Right lobe of liver (tissue), 6 donors: Measurements from ENCODE around the gene MED22. TPM values are rescaled to one million over a fixed set of nuclear protein-coding genes. Genes with fewer than 3 reads are reported as not detected.
A peak's percentile ranks its signal among the peaks of the same experiment; 100 is the strongest.

Source experiments
- ATAC-seq, 4 donors: fragments of 200-7000 bp; cut with Tn5 transposase; one replicate each; pipeline ENCODE4 v1.9.1; 2020; ENCODE audit warnings: mild to moderate bottlenecking in 4 of 4, moderate library complexity in 4 of 4
- DNase-seq, 3 donors: peaks; one replicate each; pipeline ENCODE4 v3.0.0-alpha.2; 2020
- H3K27ac ChIP-seq, 3 donors: fragments of 200-600 bp; one replicate each; pipeline ENCODE4 v1.8.0; 2022
- H3K27me3 ChIP-seq, 2 donors: fragments of 200-600 bp; one replicate each; pipeline ENCODE4 v1.8.0; 2022
- H3K36me3 ChIP-seq, 4 donors: fragments of 200-600 bp; sonication (generic) in 1 of 4; one replicate each; pipeline versions ENCODE4 v1.5.1 to v1.8.0; 2017 to 2022; ENCODE audit warnings: control low read depth in 1 of 4
- H3K4me1 ChIP-seq, 4 donors: fragments of 200-600 bp; sonication (generic) in 1 of 4; one replicate each; pipeline versions ENCODE4 v1.5.1 to v1.8.0; 2017 to 2022; ENCODE audit warnings: control low read depth in 1 of 4
- H3K4me3 ChIP-seq, 3 donors: fragments of 200-600 bp; one replicate each; pipeline ENCODE4 v1.8.0; 2022
- H3K9me3 ChIP-seq, 4 donors: fragments of 200-600 bp; sonication (generic) in 1 of 4; one replicate each; pipeline versions ENCODE4 v1.5.1 to v1.8.0; 2017 to 2022; ENCODE audit warnings: control low read depth in 1 of 4
- CTCF ChIP-seq, 4 donors: fragments of 200-600 bp in 3 of 4; fragments of 450-650 bp in 1 of 4; IDR thresholded peaks; one replicate each; pipeline versions ENCODE4 v1.5.1 to v1.8.0; 2016 to 2022; ENCODE audit warnings: antibody characterized with exemption in 4 of 4, mild to moderate bottlenecking in 2 of 4
- POLR2A ChIP-seq: fragments of 450-650 bp; IDR thresholded peaks from one replicate; pipeline ENCODE4 v1.6.1; 2017; ENCODE audit warnings: antibody characterized with exemption, mild to moderate bottlenecking
- WGBS: methylation state at CpG from one replicate; pipeline ENCODE4 v1.1.6; 2018; ENCODE audit warnings: low coverage, low lambda C conversion rate; ENCODE audit not compliant: insufficient coverage; ENCODE audit errors: missing lambda C conversion rate; 5-methylcytosine and 5-hydroxymethylcytosine counted together
- intact Hi-C, 2 donors: fragments of 100-400 bp; cut with DNase I; formaldehyde crosslinking; loops; one replicate each; pipeline versions ENCODE4 v1.11.2 to v1.14.1; 2022
- total RNA-seq, 6 experiments: library from RNA; depleted of rRNA in 2 of 6; stranded (reverse); fragments of >200 nt in 2 of 6; fragmentation: NEBNext Ultra II Directional in 3 of 6; extraction: Animal tissue kit (Norgen Biotek cat#: 25700) in 3 of 6; gene quantifications; one replicate each; pipeline versions ENCODE4 v1.1.0 to v1.2.4, GENCODE V29; 2016 to 2023
- donor health status: DM: no; HTN: yes; CAD: no.
- donor health status: DM: no; HTN: no; CAD: no.
- donor health status: DM: no; HTN: no; CAD: no.
- donor health status: DM: no; HTN: yes; CAD: no.
- donor health status: DM: no; HTN: yes; CAD: no.

MED22 gene
- total RNA-seq, 6 experiments from 2014 or later: 5.9 to 14.5 (median 8.1) TPM

- H3K27ac ChIP-seq: peak overlapping the region in 2 of 3 donors; percentile 20 to 65
- H3K9me3 ChIP-seq: no peaks in the 10 kb centered on the region
- no peak for DNase-seq
- H3K4me3 ChIP-seq: peak overlapping the region in 1 of 3 donors; percentile 8
- peak in 2 of 4 donors; percentile 46 to 60 for ATAC-seq
- TF ChIP-seq CTCF (IDR thresholded peaks at IDR 0.05) (no peak), POLR2A (no peak)
- peaks cover 0 to 48% (median 33%) of the 10 kb centered on the region in 4 donors for H3K36me3 ChIP-seq
- intact Hi-C loops: no loop called here
- peaks cover 0 to 56% (median 31%) of the 10 kb centered on the region in 4 donors for H3K4me1 ChIP-seq
- 24% methylated on average over 13 of the region's 18 CpGs for WGBS
- no peaks in the 10 kb centered on the region for H3K27me3 ChIP-seq
Observed at GRCh38 chr9:133368249-133368881, 20.4 kb upstream of the MED22 start.

DNA sequence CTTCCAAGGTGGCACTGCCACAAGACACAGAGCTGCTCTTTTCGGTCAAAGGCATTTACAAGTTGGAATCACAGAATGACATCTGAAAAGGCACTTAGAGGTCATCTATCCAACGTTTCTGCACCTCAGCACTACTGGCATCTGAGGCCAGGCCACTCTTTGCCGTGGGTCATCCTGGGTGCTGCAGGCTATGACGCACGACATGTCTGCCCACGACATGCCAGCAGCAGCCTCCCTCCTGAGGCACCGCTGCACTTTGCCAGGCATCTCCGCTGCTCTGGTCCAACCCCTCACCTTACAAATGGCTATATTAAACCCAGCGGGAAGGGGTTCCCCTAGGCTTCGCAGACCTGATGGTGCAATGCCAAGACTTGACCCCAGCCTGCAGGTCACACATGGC is 19.8 kb upstream of the MED22 start:
- Histone ChIP-seq H3K4me3 (no peak overlapping the region), H3K9me3 (no peaks in the 10 kb centered on the region), H3K27me3 (no peaks in the 10 kb centered on the region), H3K36me3 (peaks cover 0 to 53% (median 36%) of the 10 kb centered on the region in 4 donors), H3K27ac (peak overlapping the region in 1 of 3 donors; percentile 65), H3K4me1 (peaks cover 0 to 51% (median 29%) of the 10 kb centered on the region in 4 donors)
- ATAC-seq (no peak), DNase-seq (no peak)
- WGBS: 0% methylated on average over 1 of the region's 10 CpGs
- intact Hi-C loops: no loop called here
- TF ChIP-seq CTCF (IDR thresholded peaks at IDR 0.05) (no peak), POLR2A (no peak)

DNA sequence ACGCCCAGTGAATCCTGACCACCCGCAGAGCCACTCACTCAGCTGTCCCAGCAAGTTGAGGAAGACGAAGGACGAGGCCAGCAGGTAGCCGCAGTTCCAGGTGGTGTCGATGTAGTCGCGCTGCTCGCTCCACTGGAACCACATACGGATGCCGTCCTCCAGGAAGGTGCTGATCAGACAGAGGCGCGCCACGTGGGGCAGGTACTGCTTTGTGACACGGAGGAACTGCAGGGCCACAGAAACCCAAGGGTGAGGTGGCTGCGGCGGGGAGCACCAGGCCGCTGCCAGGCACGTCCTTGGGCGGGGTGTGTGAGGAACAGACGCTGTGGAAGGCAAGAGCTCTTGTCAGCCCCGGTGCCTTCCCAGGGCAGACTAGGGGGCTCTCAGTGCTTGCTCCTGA is 19.3 kb upstream of the MED22 start:
- H3K4me1 ChIP-seq: peaks cover 0 to 45% (median 26%) of the 10 kb centered on the region in 4 donors
- no peaks in the 10 kb centered on the region for H3K27me3 ChIP-seq
- 80% methylated on average over 1 of the region's 22 CpGs for WGBS
- peaks cover 0 to 59% (median 40%) of the 10 kb centered on the region in 4 donors for H3K36me3 ChIP-seq
- intact Hi-C loops: no loop called here
- no peak overlapping the region for H3K27ac ChIP-seq
- TF ChIP-seq POLR2A (no peak), CTCF (IDR thresholded peaks at IDR 0.05) (no peak)
- H3K9me3 ChIP-seq: no peaks in the 10 kb centered on the region
- ATAC-seq: no peak
- no peak overlapping the region for H3K4me3 ChIP-seq
- DNase-seq: no peak

- Histone ChIP-seq H3K4me1 (peaks cover 0 to 37% (median 20%) of the 10 kb centered on the region in 4 donors), H3K36me3 (peaks cover 0 to 66% (median 44%) of the 10 kb centered on the region in 4 donors), H3K27me3 (no peaks in the 10 kb centered on the region)
Observed at GRCh38 chr9:133366435-133366834, 18.5 kb upstream of the MED22 start.

More at GRCh38 chr9:133366435-133366834, 18.5 kb upstream of the MED22 start:
- Histone ChIP-seq H3K27ac (no peak overlapping the region), H3K4me3 (no peak overlapping the region), H3K9me3 (no peaks in the 10 kb centered on the region)
- DNase-seq (no peak), ATAC-seq (no peak)
- TF ChIP-seq POLR2A: no peak
- no peak for TF ChIP-seq CTCF (IDR thresholded peaks at IDR 0.05)
- intact Hi-C loops: no loop called here
- WGBS: 100% methylated on average over 1 of the region's 11 CpGs
